A673 (cell line): ENCODE measurements around the gene ITK. TPM values are rescaled to one million over a fixed set of nuclear protein-coding genes. Genes with fewer than 3 reads are reported as not detected.

Source experiments
- BruUV-seq: library from RNA; stranded (reverse); fragments of 400-500 nt; replicated peaks from 2 replicates; lab custom pipeline; 2021; lab: Mats Ljungman, UMichigan
- CTCF ChIA-PET: fragments of 300-600 bp; sonication (Branson Sonifier 250); formaldehyde crosslinking; loops from one replicate; lab custom pipeline; 2022; ENCODE audit warnings: antibody characterized with exemption; lab: Charles Lee
- POLR2A ChIA-PET: fragments of 300-600 bp; sonication (Branson Sonifier 250); formaldehyde crosslinking; loops from one replicate; lab custom pipeline; 2022; ENCODE audit warnings: antibody characterized with exemption; ENCODE audit not compliant: low non-redundant PET; lab: Charles Lee
- DNase-seq: peaks from one replicate; pipeline ENCODE4 v3.0.0-alpha.2; 2015; ENCODE audit warnings: low spot score
- H3K27ac ChIP-seq: fragments of 200-600 bp; sonication (generic); 2 replicates; pipeline ENCODE4 v1.5.1; 2016; ENCODE audit warnings: mixed run types, low read depth, mild to moderate bottlenecking, mixed read lengths, antibody characterized with exemption, low read length; ENCODE audit not compliant: poor library complexity, severe bottlenecking
- H3K27me3 ChIP-seq: fragments of 200-600 bp; sonication (generic); replicated peaks from 2 replicates; pipeline ENCODE4 v1.6.1; 2017; ENCODE audit warnings: mixed run types, low read depth, mild to moderate bottlenecking, mixed read lengths, antibody characterized with exemption, low read length; ENCODE audit not compliant: insufficient read depth, poor library complexity
- H3K36me3 ChIP-seq: fragments of 200-600 bp; sonication (generic); 2 replicates; pipeline ENCODE4 v1.6.1; 2016; ENCODE audit warnings: mixed run types, mild to moderate bottlenecking, mixed read lengths, antibody characterized with exemption, low read length; ENCODE audit not compliant: insufficient read depth, poor library complexity, severe bottlenecking
- H3K4me1 ChIP-seq: fragments of 200-600 bp; sonication (generic); 2 replicates; pipeline ENCODE4 v1.6.1; 2017; ENCODE audit warnings: mixed run types, mild to moderate bottlenecking, mixed read lengths, antibody characterized with exemption, low read length; ENCODE audit not compliant: insufficient read depth, poor library complexity, severe bottlenecking
- H3K4me3 ChIP-seq: fragments of 200-600 bp; sonication (generic); 2 replicates; pipeline ENCODE4 v1.5.1; 2016; ENCODE audit warnings: low read depth, mixed run types, mild to moderate bottlenecking, mixed read lengths, low read length; ENCODE audit not compliant: poor library complexity, severe bottlenecking
- H3K9me3 ChIP-seq: fragments of 200-600 bp; sonication (generic); 2 replicates; pipeline ENCODE4 v1.6.1; 2016; ENCODE audit warnings: mixed run types, low read depth, mild to moderate bottlenecking, mixed read lengths, antibody characterized with exemption, low read length; ENCODE audit not compliant: poor library complexity, severe bottlenecking
- CTCF ChIP-seq: fragments of 300-800, 200-600 bp; sonication (generic); conservative IDR thresholded peaks from 2 replicates; pipeline ENCODE4 v1.5.1; 2017; ENCODE audit warnings: low read depth, mild to moderate bottlenecking, antibody characterized with exemption, low read length, moderate library complexity, mixed read lengths
- EZH2 ChIP-seq: fragments of 200-600 bp; sonication (generic); IDR thresholded peaks from 2 replicates; pipeline ENCODE4 v1.6.1; 2017; ENCODE audit warnings: borderline replicate concordance, low read depth, mild to moderate bottlenecking, mixed read lengths, antibody characterized with exemption, low read length; ENCODE audit not compliant: poor library complexity, severe bottlenecking
- intact Hi-C: fragments of 100-400 bp; cut with micrococcal nuclease; formaldehyde crosslinking; loops from one replicate; pipeline ENCODE4 v1.10.0; 2022; ENCODE audit not compliant: unreplicated experiment
- total RNA-seq: library from RNA; stranded (reverse); gene quantifications from 2 replicates; pipeline ENCODE4 v1.2.3, GENCODE V29; 2021

The ITK gene
- total RNA-seq, 1 experiment from 2014 or later, result not detected

GRCh38 chr5:157167214-157167621 is 13.4 kb upstream of the ITK start:
- Histone ChIP-seq H3K27ac (no peak overlapping the region), H3K9me3 (no peaks in the 10 kb centered on the region), H3K27me3 (peaks cover 7% of the 10 kb centered on the region), H3K4me1 (no peaks in the 10 kb centered on the region), H3K36me3 (no peaks in the 10 kb centered on the region), H3K4me3 (no peak overlapping the region)
- no TSS peak for BruUV-seq
- TF ChIP-seq CTCF, result no peak
- no peak for TF ChIP-seq EZH2
- ChIA-PET CTCF (no interaction called here), POLR2A (no interaction called here)
- no peak for DNase-seq
- intact Hi-C loops, result no loop called here

GRCh38 chr5:157168286-157168685 is 12.4 kb upstream of the ITK start:
- CTCF ChIA-PET, result no interaction called here
- no TSS peak for BruUV-seq

GRCh38 chr5:157172403-157172802 is 8.2 kb upstream of the ITK start:
- TF ChIP-seq EZH2, result no peak
- TF ChIP-seq CTCF, result no peak
- no peak for DNase-seq
- ChIA-PET POLR2A (no interaction called here), CTCF (no interaction called here)
- no TSS peak for BruUV-seq
- peaks cover 2% of the 10 kb centered on the region for H3K27me3 ChIP-seq
- intact Hi-C loops, result no loop called here
- H3K36me3 ChIP-seq, result no peaks in the 10 kb centered on the region
- no peaks in the 10 kb centered on the region for H3K9me3 ChIP-seq
- no peak overlapping the region for H3K27ac ChIP-seq
- H3K4me1 ChIP-seq, result no peaks in the 10 kb centered on the region
- H3K4me3 ChIP-seq, result no peak overlapping the region

More at GRCh38 chr5:157168286-157168685, 12.4 kb upstream of the ITK start:
- Histone ChIP-seq H3K27me3 (peaks cover 7% of the 10 kb centered on the region), H3K36me3 (no peaks in the 10 kb centered on the region), H3K27ac (no peak overlapping the region), H3K9me3 (no peaks in the 10 kb centered on the region), H3K4me1 (no peaks in the 10 kb centered on the region), H3K4me3 (no peak overlapping the region)
- POLR2A ChIA-PET, result no interaction called here
- intact Hi-C loops, result no loop called here
- DNase-seq, result no peak
- TF ChIP-seq CTCF, result no peak
- no peak for TF ChIP-seq EZH2
